Activated CD4-positive, alpha-beta memory T cell treated with anti-CD3 and anti-CD28 coated beads for 36 hours (primary cell): Measurements from ENCODE around the gene PLCH1. TPM values are rescaled to one million over a fixed set of nuclear protein-coding genes. Genes with fewer than 3 reads are reported as not detected.

Experiments used
- CTCF ChIA-PET: fragments of 350-600 bp; sonication (Branson Sonifier 250); formaldehyde crosslinking; loops from one replicate; lab custom pipeline; 2021; ENCODE audit warnings: antibody characterized with exemption, inconsistent platforms; lab: Charles Lee
- POLR2A ChIA-PET: fragments of 350-600 bp; sonication (Branson Sonifier 250); formaldehyde crosslinking; loops from one replicate; lab custom pipeline; 2021; ENCODE audit warnings: antibody characterized with exemption; lab: Charles Lee
- DNase-seq: peaks from one replicate; pipeline ENCODE4 v3.0.0-alpha.2; 2020
- H3K27ac Mint-ChIP-seq: one replicate; pipeline ENCODE4 v1.8.0; 2021; ENCODE audit warnings: mixed read lengths
- H3K27me3 Mint-ChIP-seq: one replicate; pipeline ENCODE4 v1.8.0; 2021; ENCODE audit warnings: mixed read lengths
- H3K36me3 Mint-ChIP-seq: one replicate; pipeline ENCODE4 v1.8.0; 2021; ENCODE audit warnings: mixed read lengths
- H3K4me1 Mint-ChIP-seq: one replicate; pipeline ENCODE4 v1.8.0; 2021; ENCODE audit warnings: low read depth, mixed read lengths
- H3K4me3 Mint-ChIP-seq: one replicate; pipeline ENCODE4 v1.8.0; 2021; ENCODE audit warnings: mild to moderate bottlenecking, mixed read lengths
- H3K9me3 Mint-ChIP-seq: one replicate; pipeline ENCODE4 v1.8.0; 2021; ENCODE audit warnings: mixed read lengths
- intact Hi-C: fragments of 100-400 bp; cut with micrococcal nuclease; formaldehyde crosslinking; loops from one replicate; pipeline ENCODE4 v1.15.1; 2023
- total RNA-seq, 2 experiments: library from RNA; stranded (reverse); gene quantifications; one replicate each; pipeline ENCODE4 v1.2.3, GENCODE V29; 2021

The PLCH1 gene
- total RNA-seq, 2 experiments from 2014 or later: 0.10 to 0.12 TPM

GRCh38 chr3:155525324-155525833, 219.5 kb downstream of the PLCH1 start:
- Mint-ChIP-seq H3K4me3 (no peak overlapping the region), H3K9me3 (no peaks in the 10 kb centered on the region), H3K27me3 (no peaks in the 10 kb centered on the region), H3K36me3 (no peaks in the 10 kb centered on the region), H3K4me1 (no peaks in the 10 kb centered on the region), H3K27ac (no peak overlapping the region)
- DNase-seq: no peak
- POLR2A ChIA-PET: no interaction called here
- intact Hi-C loops: no loop called here
- CTCF ChIA-PET: no interaction called here

GRCh38 chr3:155520463-155520862, 224.4 kb downstream of the PLCH1 start:
- intact Hi-C loops: no loop called here
- ChIA-PET POLR2A (no interaction called here), CTCF (no interaction called here)
- Mint-ChIP-seq H3K27me3 (no peaks in the 10 kb centered on the region), H3K36me3 (no peaks in the 10 kb centered on the region), H3K4me1 (no peaks in the 10 kb centered on the region), H3K4me3 (no peak overlapping the region), H3K9me3 (no peaks in the 10 kb centered on the region), H3K27ac (no peak overlapping the region)
- DNase-seq: no peak

DNA sequence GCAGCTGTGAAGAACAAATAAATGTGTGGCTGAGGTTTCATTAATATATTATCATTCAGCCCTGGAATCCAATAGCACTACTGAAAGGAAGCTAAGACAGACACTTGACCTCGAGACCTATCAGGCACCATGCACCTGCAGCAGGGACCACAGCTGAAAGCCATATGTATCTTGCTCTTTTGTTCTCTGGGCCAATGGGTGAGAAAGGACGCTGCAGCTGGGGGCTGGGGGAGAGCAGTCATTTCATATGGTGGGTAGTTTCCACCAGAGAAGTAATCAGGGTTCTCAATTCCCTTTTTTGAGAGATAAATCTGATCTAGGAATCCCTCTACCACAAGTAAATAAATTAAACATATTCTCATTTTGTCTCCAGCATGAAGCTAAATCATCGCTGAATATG, 225.8 kb downstream of the PLCH1 start:
- H3K4me3 Mint-ChIP-seq: no peak overlapping the region
- no peaks in the 10 kb centered on the region for H3K27me3 Mint-ChIP-seq
- H3K4me1 Mint-ChIP-seq: no peaks in the 10 kb centered on the region
- no peak for DNase-seq
- H3K27ac Mint-ChIP-seq: no peak overlapping the region
- H3K9me3 Mint-ChIP-seq: no peaks in the 10 kb centered on the region
- ChIA-PET CTCF (no interaction called here), POLR2A (no interaction called here)
- no peaks in the 10 kb centered on the region for H3K36me3 Mint-ChIP-seq
- intact Hi-C loops: no loop called here

GRCh38 chr3:155517903-155518302, 227.0 kb downstream of the PLCH1 start:
- Mint-ChIP-seq H3K27me3 (no peaks in the 10 kb centered on the region), H3K36me3 (no peaks in the 10 kb centered on the region), H3K9me3 (no peaks in the 10 kb centered on the region), H3K4me3 (no peak overlapping the region), H3K27ac (no peak overlapping the region), H3K4me1 (no peaks in the 10 kb centered on the region)
- no peak for DNase-seq
- intact Hi-C loops: no loop called here
- ChIA-PET CTCF (no interaction called here), POLR2A (no interaction called here)

GRCh38 chr3:155516439-155516838, 228.4 kb downstream of the PLCH1 start:
- Mint-ChIP-seq H3K4me1 (no peaks in the 10 kb centered on the region), H3K4me3 (no peak overlapping the region), H3K27ac (no peak overlapping the region), H3K36me3 (no peaks in the 10 kb centered on the region), H3K27me3 (no peaks in the 10 kb centered on the region), H3K9me3 (peaks cover 5% of the 10 kb centered on the region)
- no peak for DNase-seq
- CTCF ChIA-PET: no interaction called here
- intact Hi-C loops: no loop called here
- POLR2A ChIA-PET: no interaction called here

- H3K9me3 Mint-ChIP-seq: peaks cover 5% of the 10 kb centered on the region
- DNase-seq: no peak
- ChIA-PET POLR2A (no interaction called here), CTCF (no interaction called here)
- no peak overlapping the region for H3K27ac Mint-ChIP-seq
- intact Hi-C loops: no loop called here
- H3K4me1 Mint-ChIP-seq: no peaks in the 10 kb centered on the region
- H3K27me3 Mint-ChIP-seq: no peaks in the 10 kb centered on the region
- no peak overlapping the region for H3K4me3 Mint-ChIP-seq
- no peaks in the 10 kb centered on the region for H3K36me3 Mint-ChIP-seq
Measured at GRCh38 chr3:155512867-155513261, 232.0 kb downstream of the PLCH1 start.

GRCh38 chr3:155512175-155512866, 232.6 kb downstream of the PLCH1 start:
- CTCF ChIA-PET: no interaction called here
- H3K27ac Mint-ChIP-seq: no peak overlapping the region

DNA sequence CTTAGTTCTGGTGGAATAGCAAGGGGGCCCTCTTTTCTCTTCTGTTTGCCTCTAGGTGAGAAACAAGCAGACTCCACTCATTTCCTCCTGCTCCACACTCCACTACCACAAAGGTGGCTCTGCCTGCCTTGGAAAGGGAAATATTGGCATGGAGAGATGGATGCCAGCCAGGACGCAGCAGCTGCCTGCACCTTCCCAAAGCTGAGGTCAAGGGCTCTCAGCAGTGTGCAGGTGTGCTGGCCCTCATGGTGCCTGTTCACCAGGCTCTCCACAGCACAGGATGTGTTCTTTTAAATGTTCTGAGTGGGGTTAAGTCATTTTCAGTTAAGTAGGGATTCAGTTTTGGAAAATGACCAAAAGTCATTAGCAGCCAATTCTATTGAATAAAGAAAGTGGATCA, 240.2 kb downstream of the PLCH1 start:
- intact Hi-C loops: no loop called here
- DNase-seq: no peak
- Mint-ChIP-seq H3K27me3 (no peaks in the 10 kb centered on the region), H3K27ac (no peak overlapping the region), H3K4me3 (no peak overlapping the region), H3K36me3 (no peaks in the 10 kb centered on the region), H3K4me1 (no peaks in the 10 kb centered on the region), H3K9me3 (no peaks in the 10 kb centered on the region)
- POLR2A ChIA-PET: no interaction called here
- CTCF ChIA-PET: no interaction called here

More at GRCh38 chr3:155512175-155512866, 232.6 kb downstream of the PLCH1 start:
- POLR2A ChIA-PET: no interaction called here
- intact Hi-C loops: no loop called here
- H3K9me3 Mint-ChIP-seq: peaks cover 5% of the 10 kb centered on the region
- no peak overlapping the region for H3K4me3 Mint-ChIP-seq
- no peaks in the 10 kb centered on the region for H3K4me1 Mint-ChIP-seq
- no peaks in the 10 kb centered on the region for H3K36me3 Mint-ChIP-seq
- no peaks in the 10 kb centered on the region for H3K27me3 Mint-ChIP-seq
- no peak for DNase-seq

DNA sequence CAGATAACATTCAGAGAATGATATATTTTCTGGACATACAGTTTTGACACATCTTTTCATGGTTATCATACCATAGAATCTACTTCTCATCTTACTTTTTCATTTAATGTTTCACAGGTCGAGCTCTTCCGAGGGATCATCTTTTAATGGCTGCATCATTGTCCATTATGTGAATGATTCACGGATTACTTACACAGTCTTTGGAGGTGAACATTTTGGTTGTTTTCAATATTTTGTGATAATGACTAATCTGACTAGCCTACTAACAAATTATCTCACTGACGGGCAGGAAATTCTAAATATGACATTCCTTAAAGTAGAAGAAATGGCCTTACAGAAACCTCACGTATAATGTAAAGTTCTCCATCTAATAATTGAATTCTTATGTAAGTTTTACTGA, 242.2 kb downstream of the PLCH1 start:
- no peaks in the 10 kb centered on the region for H3K4me1 Mint-ChIP-seq
- DNase-seq: no peak
- no peaks in the 10 kb centered on the region for H3K9me3 Mint-ChIP-seq
- ChIA-PET CTCF (no interaction called here), POLR2A (no interaction called here)
- no peaks in the 10 kb centered on the region for H3K27me3 Mint-ChIP-seq
- intact Hi-C loops: no loop called here
- no peak overlapping the region for H3K27ac Mint-ChIP-seq
- H3K4me3 Mint-ChIP-seq: no peak overlapping the region
- H3K36me3 Mint-ChIP-seq: no peaks in the 10 kb centered on the region

GRCh38 chr3:155500194-155500818, 244.6 kb downstream of the PLCH1 start:
- intact Hi-C loops: no loop called here
- Mint-ChIP-seq H3K36me3 (no peaks in the 10 kb centered on the region), H3K4me3 (no peak overlapping the region), H3K27me3 (no peaks in the 10 kb centered on the region), H3K4me1 (no peaks in the 10 kb centered on the region), H3K9me3 (no peaks in the 10 kb centered on the region), H3K27ac (no peak overlapping the region)
- ChIA-PET CTCF (no interaction called here), POLR2A (no interaction called here)
- no peak for DNase-seq

DNA sequence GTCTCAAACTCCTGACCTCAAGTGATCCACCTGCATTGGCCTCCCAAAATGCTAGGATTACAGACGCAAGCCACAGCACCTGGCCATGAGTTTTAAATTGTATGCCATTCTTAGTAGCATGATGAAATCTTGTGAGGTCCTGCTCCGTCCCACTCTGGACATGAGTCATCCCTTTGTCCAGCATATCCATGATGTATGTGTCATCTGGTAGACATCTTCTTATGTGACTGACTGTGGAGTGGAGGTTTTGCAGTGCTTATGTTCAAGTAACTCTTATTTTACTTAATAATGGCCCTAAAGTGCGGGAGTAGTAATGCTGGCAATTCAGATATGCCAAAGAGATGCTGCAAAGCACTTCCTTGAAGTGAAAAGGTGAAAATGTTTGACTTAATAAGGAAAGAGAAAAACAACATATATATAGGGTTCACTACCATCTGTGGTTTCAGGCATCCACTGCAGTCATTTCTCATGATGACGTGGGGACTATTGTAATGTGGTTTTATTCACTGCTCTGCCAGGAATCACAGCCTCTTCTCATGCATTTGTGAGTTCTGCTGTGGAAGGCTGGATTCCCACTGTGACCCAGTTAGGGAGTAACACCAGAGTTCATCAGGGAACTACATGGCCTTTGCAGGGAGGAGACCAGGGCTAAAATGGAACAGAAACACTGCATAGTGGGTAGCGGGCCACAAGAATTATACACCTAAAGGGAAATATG, 246.8 kb downstream of the PLCH1 start:
- intact Hi-C loops: no loop called here
- Mint-ChIP-seq H3K27me3 (no peaks in the 10 kb centered on the region), H3K9me3 (no peaks in the 10 kb centered on the region), H3K4me1 (no peaks in the 10 kb centered on the region), H3K36me3 (no peaks in the 10 kb centered on the region), H3K27ac (no peak overlapping the region), H3K4me3 (no peak overlapping the region)
- ChIA-PET CTCF (no interaction called here), POLR2A (no interaction called here)
- no peak for DNase-seq

DNA sequence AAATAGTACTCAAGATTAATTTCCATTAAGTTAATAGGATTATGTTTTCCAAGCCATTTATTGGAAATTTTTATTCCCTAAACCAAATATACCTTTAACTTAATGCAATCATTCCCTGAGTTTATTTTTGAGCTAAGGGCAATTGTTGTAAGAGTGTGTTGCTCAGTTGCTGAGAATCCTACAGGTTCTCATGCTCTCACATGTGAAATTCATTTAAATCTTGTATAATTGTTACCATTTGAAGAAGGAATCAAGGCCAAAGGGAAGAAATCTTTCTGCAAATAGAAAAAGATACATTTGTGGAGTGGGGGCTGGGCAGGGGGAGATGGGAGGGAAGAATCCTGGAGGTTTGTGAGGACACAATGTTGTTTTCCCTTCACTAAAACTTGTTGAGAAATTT, 248.7 kb downstream of the PLCH1 start:
- Mint-ChIP-seq H3K36me3 (no peaks in the 10 kb centered on the region), H3K27me3 (no peaks in the 10 kb centered on the region), H3K27ac (no peak overlapping the region), H3K4me3 (no peak overlapping the region), H3K9me3 (no peaks in the 10 kb centered on the region), H3K4me1 (no peaks in the 10 kb centered on the region)
- CTCF ChIA-PET: no interaction called here
- POLR2A ChIA-PET: no interaction called here
- no peak for DNase-seq
- intact Hi-C loops: no loop called here
